A673 (cell line): ENCODE measurements around the gene CD300A. TPM values are rescaled to one million over a fixed set of nuclear protein-coding genes. Genes with fewer than 3 reads are reported as not detected.
"Not testable (repeated sequence)": the region's sequence is repeated elsewhere in the genome, so short reads cannot be mapped to it uniquely, and the experiment has no call there.

Experiments
- BruUV-seq: library from RNA; stranded (reverse); fragments of 400-500 nt; replicated peaks from 2 replicates; lab custom pipeline; 2021; lab: Mats Ljungman, UMichigan
- CTCF ChIA-PET: fragments of 300-600 bp; sonication (Branson Sonifier 250); formaldehyde crosslinking; loops from one replicate; lab custom pipeline; 2022; ENCODE audit warnings: antibody characterized with exemption; lab: Charles Lee
- POLR2A ChIA-PET: fragments of 300-600 bp; sonication (Branson Sonifier 250); formaldehyde crosslinking; loops from one replicate; lab custom pipeline; 2022; ENCODE audit warnings: antibody characterized with exemption; ENCODE audit not compliant: low non-redundant PET; lab: Charles Lee
- DNase-seq: peaks from one replicate; pipeline ENCODE4 v3.0.0-alpha.2; 2015; ENCODE audit warnings: low spot score
- H3K27ac ChIP-seq: fragments of 200-600 bp; sonication (generic); 2 replicates; pipeline ENCODE4 v1.5.1; 2016; ENCODE audit warnings: mixed run types, low read depth, mild to moderate bottlenecking, mixed read lengths, antibody characterized with exemption, low read length; ENCODE audit not compliant: poor library complexity, severe bottlenecking
- H3K27me3 ChIP-seq: fragments of 200-600 bp; sonication (generic); replicated peaks from 2 replicates; pipeline ENCODE4 v1.6.1; 2017; ENCODE audit warnings: mixed run types, low read depth, mild to moderate bottlenecking, mixed read lengths, antibody characterized with exemption, low read length; ENCODE audit not compliant: insufficient read depth, poor library complexity
- H3K36me3 ChIP-seq: fragments of 200-600 bp; sonication (generic); 2 replicates; pipeline ENCODE4 v1.6.1; 2016; ENCODE audit warnings: mixed run types, mild to moderate bottlenecking, mixed read lengths, antibody characterized with exemption, low read length; ENCODE audit not compliant: insufficient read depth, poor library complexity, severe bottlenecking
- H3K4me1 ChIP-seq: fragments of 200-600 bp; sonication (generic); 2 replicates; pipeline ENCODE4 v1.6.1; 2017; ENCODE audit warnings: mixed run types, mild to moderate bottlenecking, mixed read lengths, antibody characterized with exemption, low read length; ENCODE audit not compliant: insufficient read depth, poor library complexity, severe bottlenecking
- H3K4me3 ChIP-seq: fragments of 200-600 bp; sonication (generic); 2 replicates; pipeline ENCODE4 v1.5.1; 2016; ENCODE audit warnings: low read depth, mixed run types, mild to moderate bottlenecking, mixed read lengths, low read length; ENCODE audit not compliant: poor library complexity, severe bottlenecking
- H3K9me3 ChIP-seq: fragments of 200-600 bp; sonication (generic); 2 replicates; pipeline ENCODE4 v1.6.1; 2016; ENCODE audit warnings: mixed run types, low read depth, mild to moderate bottlenecking, mixed read lengths, antibody characterized with exemption, low read length; ENCODE audit not compliant: poor library complexity, severe bottlenecking
- CTCF ChIP-seq: fragments of 300-800, 200-600 bp; sonication (generic); conservative IDR thresholded peaks from 2 replicates; pipeline ENCODE4 v1.5.1; 2017; ENCODE audit warnings: low read depth, mild to moderate bottlenecking, antibody characterized with exemption, low read length, moderate library complexity, mixed read lengths
- EZH2 ChIP-seq: fragments of 200-600 bp; sonication (generic); IDR thresholded peaks from 2 replicates; pipeline ENCODE4 v1.6.1; 2017; ENCODE audit warnings: borderline replicate concordance, low read depth, mild to moderate bottlenecking, mixed read lengths, antibody characterized with exemption, low read length; ENCODE audit not compliant: poor library complexity, severe bottlenecking
- intact Hi-C: fragments of 100-400 bp; cut with micrococcal nuclease; formaldehyde crosslinking; loops from one replicate; pipeline ENCODE4 v1.10.0; 2022; ENCODE audit not compliant: unreplicated experiment
- total RNA-seq: library from RNA; stranded (reverse); gene quantifications from 2 replicates; pipeline ENCODE4 v1.2.3, GENCODE V29; 2021

The CD300A gene
- total RNA-seq, 1 experiment from 2014 or later, result not detected

GRCh38 chr17:74516561-74517328 is 50.3 kb downstream of the CD300A start:
- peaks cover 12% of the 10 kb centered on the region for H3K27me3 ChIP-seq
- no TSS peak for BruUV-seq
- no peaks in the 10 kb centered on the region for H3K36me3 ChIP-seq
- H3K4me3 ChIP-seq, result no peak overlapping the region
- H3K4me1 ChIP-seq, result no peaks in the 10 kb centered on the region
- TF ChIP-seq EZH2, result no peak
- no peak for TF ChIP-seq CTCF
- no peak overlapping the region for H3K27ac ChIP-seq
- intact Hi-C loops, result no loop called here
- POLR2A ChIA-PET, result no interaction called here
- no peak for DNase-seq
- CTCF ChIA-PET, result no interaction called here
- H3K9me3 ChIP-seq, result peaks cover 6% of the 10 kb centered on the region

DNA sequence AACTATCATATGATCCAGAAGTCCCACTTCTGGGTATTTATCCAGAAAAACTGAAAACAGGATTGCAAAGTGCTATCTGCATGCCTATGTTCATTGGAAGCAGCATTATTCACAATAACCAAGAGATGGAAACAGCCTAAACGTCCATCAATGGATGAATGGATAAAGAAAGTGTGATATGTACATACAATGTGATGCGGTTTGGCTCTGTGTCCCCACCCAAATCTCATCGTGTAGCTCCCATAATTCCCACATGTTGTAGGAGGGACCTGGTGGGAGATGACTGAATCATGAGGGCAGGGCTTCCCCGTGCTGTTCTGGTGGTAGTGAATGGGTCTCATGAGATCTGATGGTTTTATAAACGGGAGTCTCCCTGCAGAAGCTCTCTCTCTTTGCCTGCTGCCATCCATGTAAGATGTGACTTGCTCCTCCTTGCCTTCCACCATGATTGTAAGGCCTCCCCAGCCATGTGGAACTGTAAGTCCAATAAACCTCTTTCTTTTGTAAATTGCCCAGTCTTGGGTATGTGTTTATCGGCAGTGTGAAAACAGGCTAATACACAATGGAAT is 52.1 kb downstream of the CD300A start:
- H3K4me1 ChIP-seq, H3K27ac ChIP-seq, intact Hi-C loops, CTCF ChIA-PET, H3K9me3 ChIP-seq, POLR2A ChIA-PET, DNase-seq, H3K4me3 ChIP-seq, H3K36me3 ChIP-seq, BruUV-seq: not testable (repeated sequence)
- H3K27me3 ChIP-seq, result peaks cover 30% of the 10 kb centered on the region

DNA sequence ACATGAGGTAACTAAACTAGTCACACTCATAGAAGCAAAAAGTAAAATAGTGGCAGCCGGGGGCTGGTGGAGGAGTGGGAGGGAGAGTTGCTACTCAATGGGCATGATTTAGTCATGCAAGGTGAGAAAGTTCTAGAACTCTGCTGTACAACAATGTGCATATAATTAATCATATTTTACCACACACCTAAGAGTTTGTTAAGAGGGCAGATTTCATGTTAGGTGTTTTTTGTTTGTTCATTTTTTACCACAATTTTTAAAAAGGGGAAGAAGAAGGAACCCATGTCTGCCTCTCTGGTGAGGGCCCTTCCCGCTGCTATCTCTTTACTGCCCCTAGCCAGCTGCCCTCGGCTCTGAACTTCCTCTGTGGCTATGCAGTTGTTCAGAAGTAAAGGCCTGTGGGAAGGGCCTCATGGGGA is 53.6 kb downstream of the CD300A start:
- TF ChIP-seq EZH2 (no peak), CTCF (no peak)
- no peaks in the 10 kb centered on the region for H3K36me3 ChIP-seq
- H3K4me3 ChIP-seq, result no peak overlapping the region
- no TSS peak for BruUV-seq
- no peaks in the 10 kb centered on the region for H3K4me1 ChIP-seq
- intact Hi-C loops, result no loop called here
- CTCF ChIA-PET, result interaction anchor here (0.6 kb wide), 1 partner anchor 25 kb away, joined by 3 read pairs; no protein-coding TSS in a partner anchor
- H3K27ac ChIP-seq, result no peak overlapping the region
- H3K27me3 ChIP-seq, result peaks cover 42% of the 10 kb centered on the region
- no peaks in the 10 kb centered on the region for H3K9me3 ChIP-seq
- no peak for DNase-seq
- POLR2A ChIA-PET, result no interaction called here
